Heart left ventricle (tissue), 13 donors: ENCODE measurements around the gene DCD.

Source experiments
- POLR2A ChIP-seq, 2 donors: fragments of 450-650 bp; IDR thresholded peaks; one replicate each; pipeline ENCODE4 v1.6.1; 2017; ENCODE audit warnings: antibody characterized with exemption in 2 of 2, mild to moderate bottlenecking in 2 of 2, moderate library complexity in 2 of 2
- TF ChIP-seq, protein P1 (sequence below), 12 donors: fragments of 200-600 bp; sonication (generic) in 4 of 12; IDR thresholded peaks; one replicate each; pipeline versions ENCODE4 v1.5.0 to v1.8.0; 2018 to 2022; ENCODE audit warnings: antibody characterized with exemption in 12 of 12, mild to moderate bottlenecking in 5 of 12
- donor health status: ischemic (EF 13 %, LVEDD 7.1; RV severe dilation, severe dysfunction).
- donor health status: DM: no; HTN: yes; CAD: no.
- donor health status: DM: no; HTN: no; CAD: no.
- donor health status: ischemic (EF 25% LVEDD 6.9; RV normal size, moderate dysfunction).
- donor health status: ischemic (EF 25% LVEDD 5.7; RV mildly dilated, moderate dysfunction).
- donor health status: ischemic (EF 35%, LVEDD 5.7; RV mildly dilated, moderate dysfunction).
- donor health status: nonischemic (EF 11% LVEDD 7.7; RV severe dilation, severe dysfunction).
- donor health status: DM: yes; HTN: yes; CAD: no.
- donor health status: PGD.
- donor health status: ischemic (EF 29% LVEDD 5.4; RV normal size, mild dysfunction).
- donor health status: nonischemic (EF 23%, LVEDD 6.1; RV moderate dilation, normal function).

DNA sequence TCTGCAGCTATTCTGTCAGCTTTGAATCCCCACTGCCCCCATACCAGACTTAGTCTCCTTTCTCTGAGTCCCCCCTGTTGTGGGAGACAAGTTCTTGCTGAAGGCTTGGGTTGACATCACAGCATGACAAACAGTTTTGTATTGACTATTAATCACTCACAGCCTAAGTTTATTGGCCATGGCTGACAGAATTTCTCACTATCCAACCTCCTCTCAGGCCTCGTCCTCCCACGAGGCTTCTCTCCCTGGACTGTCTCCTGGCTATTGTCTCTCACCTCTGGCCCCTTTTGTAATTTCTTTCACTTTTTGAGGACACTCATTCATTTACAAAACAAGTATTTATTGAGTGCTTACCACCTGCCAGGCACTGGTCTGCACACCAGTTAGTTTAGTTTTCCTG is 35.2 kb upstream of the DCD start:
- TF ChIP-seq, protein P1, sequence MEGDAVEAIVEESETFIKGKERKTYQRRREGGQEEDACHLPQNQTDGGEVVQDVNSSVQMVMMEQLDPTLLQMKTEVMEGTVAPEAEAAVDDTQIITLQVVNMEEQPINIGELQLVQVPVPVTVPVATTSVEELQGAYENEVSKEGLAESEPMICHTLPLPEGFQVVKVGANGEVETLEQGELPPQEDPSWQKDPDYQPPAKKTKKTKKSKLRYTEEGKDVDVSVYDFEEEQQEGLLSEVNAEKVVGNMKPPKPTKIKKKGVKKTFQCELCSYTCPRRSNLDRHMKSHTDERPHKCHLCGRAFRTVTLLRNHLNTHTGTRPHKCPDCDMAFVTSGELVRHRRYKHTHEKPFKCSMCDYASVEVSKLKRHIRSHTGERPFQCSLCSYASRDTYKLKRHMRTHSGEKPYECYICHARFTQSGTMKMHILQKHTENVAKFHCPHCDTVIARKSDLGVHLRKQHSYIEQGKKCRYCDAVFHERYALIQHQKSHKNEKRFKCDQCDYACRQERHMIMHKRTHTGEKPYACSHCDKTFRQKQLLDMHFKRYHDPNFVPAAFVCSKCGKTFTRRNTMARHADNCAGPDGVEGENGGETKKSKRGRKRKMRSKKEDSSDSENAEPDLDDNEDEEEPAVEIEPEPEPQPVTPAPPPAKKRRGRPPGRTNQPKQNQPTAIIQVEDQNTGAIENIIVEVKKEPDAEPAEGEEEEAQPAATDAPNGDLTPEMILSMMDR (IDR thresholded peaks at IDR 0.05) = no peak
- no peak for TF ChIP-seq POLR2A (IDR thresholded peaks at IDR 0.05)
